Measurements from ENCODE around the gene GRIK4.

GRIK4 gene

GRCh38 chr11:120576606-120577005 is 65.1 kb downstream of the GRIK4 start:
- TF ChIP-seq SIN3A (IDR thresholded peaks at IDR 0.05; ENCODE audit: borderline replicate concordance, insufficient read depth, low read length) (no peak), POLR2AphosphoS5 (IDR thresholded peaks at IDR 0.05; ENCODE audit: low read depth, low read length) (no peak), FOXP2 (optimal IDR thresholded peaks at IDR 0.05; ENCODE audit: borderline replicate concordance, extremely low read depth, extremely low read length, insufficient read depth) (no peak), TAF1 (IDR thresholded peaks at IDR 0.05; ENCODE audit: borderline replicate concordance, insufficient read depth, low read length) (no peak), REST (IDR thresholded peaks at IDR 0.05; ENCODE audit: insufficient read depth in 1 of 2, low read depth in 2 of 2, low read length in 2 of 2) (no peak)

GRCh38 chr11:120577041-120577440 is 65.5 kb downstream of the GRIK4 start:
- TF ChIP-seq POLR2AphosphoS5 (IDR thresholded peaks at IDR 0.05; ENCODE audit: low read depth, low read length), result no peak
- TF ChIP-seq REST (IDR thresholded peaks at IDR 0.05; ENCODE audit: insufficient read depth in 1 of 2, low read depth in 2 of 2, low read length in 2 of 2), result no peak
- TF ChIP-seq FOXP2 (optimal IDR thresholded peaks at IDR 0.05; ENCODE audit: borderline replicate concordance, extremely low read depth, extremely low read length, insufficient read depth), result no peak
- no peak for TF ChIP-seq SIN3A (IDR thresholded peaks at IDR 0.05; ENCODE audit: borderline replicate concordance, insufficient read depth, low read length)
- no peak for TF ChIP-seq TAF1 (IDR thresholded peaks at IDR 0.05; ENCODE audit: borderline replicate concordance, insufficient read depth, low read length)

- TF ChIP-seq TAF1 (IDR thresholded peaks at IDR 0.05; ENCODE audit: borderline replicate concordance, insufficient read depth, low read length), result no peak
- peak in 1 of 2 experiments; percentile 74; a peak in 2 of 4 replicates for TF ChIP-seq REST (IDR thresholded peaks at IDR 0.05; ENCODE audit: insufficient read depth in 1 of 2, low read depth in 2 of 2, low read length in 2 of 2)
These were observed 66.2 kb downstream of the GRIK4 start for GRCh38 chr11:120577624-120578363.

- TF ChIP-seq TAF1 (IDR thresholded peaks at IDR 0.05; ENCODE audit: borderline replicate concordance, insufficient read depth, low read length) (no peak), POLR2AphosphoS5 (IDR thresholded peaks at IDR 0.05; ENCODE audit: low read depth, low read length) (no peak), REST (IDR thresholded peaks at IDR 0.05; ENCODE audit: insufficient read depth in 1 of 2, low read depth in 2 of 2, low read length in 2 of 2) (no peak), SIN3A (IDR thresholded peaks at IDR 0.05; ENCODE audit: borderline replicate concordance, insufficient read depth, low read length) (no peak), FOXP2 (optimal IDR thresholded peaks at IDR 0.05; ENCODE audit: borderline replicate concordance, extremely low read depth, extremely low read length, insufficient read depth) (no peak)
These were observed 67.1 kb downstream of the GRIK4 start for GRCh38 chr11:120578596-120579154.

Data from PFSK-1 (cell line).